ENCODE data around the gene ITPR2. TPM values are rescaled to one million over a fixed set of nuclear protein-coding genes. Genes with fewer than 3 reads are reported as not detected.

ITPR2 gene
- total and polyA plus RNA-seq, 2 donors, result 8.8 to 34.0 TPM

GRCh38 chr12:26499979-26500640 lies 332.9 kb downstream of the ITPR2 start:
- Histone ChIP-seq H3K27me3 (ENCODE audit: control insufficient read depth in 2 of 2, insufficient read depth in 1 of 2, low read length in 1 of 2) (no peaks in the 10 kb centered on the region), H3K27ac (ENCODE audit: low read depth in 1 of 2, low read length in 1 of 2) (no peak overlapping the region), H3K4me3 (ENCODE audit: low read length in 2 of 2) (no peak overlapping the region), H3K4me1 (ENCODE audit: control insufficient read depth in 2 of 2, insufficient read depth in 2 of 2, low read length in 2 of 2) (no peaks in the 10 kb centered on the region), H3K36me3 (ENCODE audit: control insufficient read depth in 2 of 2, insufficient read depth in 2 of 2, low read length in 1 of 2) (peaks cover 4 to 7% of the 10 kb centered on the region in 2 donors), H3K9me3 (ENCODE audit: control insufficient read depth in 2 of 2, insufficient read depth in 1 of 2, low read length in 1 of 2) (no peaks in the 10 kb centered on the region)
- 95% methylated on average over 1 of the region's 1 CpG for WGBS
- no peak for DNase-seq (ENCODE audit: low read depth in 6 of 9, low spot score in 9 of 9)

GRCh38 chr12:26496170-26496569 lies 336.8 kb downstream of the ITPR2 start:
- 96% methylated on average over 1 of the region's 1 CpG for WGBS
- Histone ChIP-seq H3K36me3 (ENCODE audit: control insufficient read depth in 2 of 2, insufficient read depth in 2 of 2, low read length in 1 of 2) (peaks cover 14 to 24% of the 10 kb centered on the region in 2 donors), H3K4me1 (ENCODE audit: control insufficient read depth in 2 of 2, insufficient read depth in 2 of 2, low read length in 2 of 2) (no peaks in the 10 kb centered on the region), H3K27ac (ENCODE audit: low read depth in 1 of 2, low read length in 1 of 2) (no peak overlapping the region), H3K27me3 (ENCODE audit: control insufficient read depth in 2 of 2, insufficient read depth in 1 of 2, low read length in 1 of 2) (no peaks in the 10 kb centered on the region), H3K4me3 (ENCODE audit: low read length in 2 of 2) (no peak overlapping the region), H3K9me3 (ENCODE audit: control insufficient read depth in 2 of 2, insufficient read depth in 1 of 2, low read length in 1 of 2) (no peaks in the 10 kb centered on the region)
- DNase-seq (ENCODE audit: low read depth in 6 of 9, low spot score in 9 of 9), result no peak

- Histone ChIP-seq H3K9me3 (ENCODE audit: control insufficient read depth in 2 of 2, insufficient read depth in 1 of 2, low read length in 1 of 2) (no peaks in the 10 kb centered on the region), H3K36me3 (ENCODE audit: control insufficient read depth in 2 of 2, insufficient read depth in 2 of 2, low read length in 1 of 2) (peaks cover 17 to 40% of the 10 kb centered on the region in 2 donors), H3K27ac (ENCODE audit: low read depth in 1 of 2, low read length in 1 of 2) (no peak overlapping the region), H3K27me3 (ENCODE audit: control insufficient read depth in 2 of 2, insufficient read depth in 1 of 2, low read length in 1 of 2) (no peaks in the 10 kb centered on the region), H3K4me3 (ENCODE audit: low read length in 2 of 2) (no peak overlapping the region), H3K4me1 (ENCODE audit: control insufficient read depth in 2 of 2, insufficient read depth in 2 of 2, low read length in 2 of 2) (no peaks in the 10 kb centered on the region)
- WGBS, result 95% methylated on average over 3 of the region's 3 CpGs
- DNase-seq (ENCODE audit: low read depth in 6 of 9, low spot score in 9 of 9), result no peak
Measured at GRCh38 chr12:26493656-26494055, 339.3 kb downstream of the ITPR2 start.

- no peak overlapping the region for H3K4me3 ChIP-seq (ENCODE audit: low read length in 2 of 2)
- no peaks in the 10 kb centered on the region for H3K4me1 ChIP-seq (ENCODE audit: control insufficient read depth in 2 of 2, insufficient read depth in 2 of 2, low read length in 2 of 2)
- WGBS, result 95% methylated on average over 1 of the region's 1 CpG
- peaks cover 20 to 51% of the 10 kb centered on the region in 2 donors for H3K36me3 ChIP-seq (ENCODE audit: control insufficient read depth in 2 of 2, insufficient read depth in 2 of 2, low read length in 1 of 2)
- H3K9me3 ChIP-seq (ENCODE audit: control insufficient read depth in 2 of 2, insufficient read depth in 1 of 2, low read length in 1 of 2), result no peaks in the 10 kb centered on the region
- DNase-seq (ENCODE audit: low read depth in 6 of 9, low spot score in 9 of 9), result no peak
- no peaks in the 10 kb centered on the region for H3K27me3 ChIP-seq (ENCODE audit: control insufficient read depth in 2 of 2, insufficient read depth in 1 of 2, low read length in 1 of 2)
- no peak overlapping the region for H3K27ac ChIP-seq (ENCODE audit: low read depth in 1 of 2, low read length in 1 of 2)
Measured at GRCh38 chr12:26492406-26492805, 340.6 kb downstream of the ITPR2 start.

GRCh38 chr12:26489908-26490307 lies 343.1 kb downstream of the ITPR2 start:
- H3K27me3 ChIP-seq (ENCODE audit: control insufficient read depth in 2 of 2, insufficient read depth in 1 of 2, low read length in 1 of 2), result no peaks in the 10 kb centered on the region
- no peak overlapping the region for H3K4me3 ChIP-seq (ENCODE audit: low read length in 2 of 2)
- no peak for DNase-seq (ENCODE audit: low read depth in 6 of 9, low spot score in 9 of 9)
- H3K9me3 ChIP-seq (ENCODE audit: control insufficient read depth in 2 of 2, insufficient read depth in 1 of 2, low read length in 1 of 2), result no peaks in the 10 kb centered on the region
- H3K36me3 ChIP-seq (ENCODE audit: control insufficient read depth in 2 of 2, insufficient read depth in 2 of 2, low read length in 1 of 2), result peaks cover 24 to 67% of the 10 kb centered on the region in 2 donors
- no peak overlapping the region for H3K27ac ChIP-seq (ENCODE audit: low read depth in 1 of 2, low read length in 1 of 2)
- 98% methylated on average over 2 of the region's 2 CpGs for WGBS
- H3K4me1 ChIP-seq (ENCODE audit: control insufficient read depth in 2 of 2, insufficient read depth in 2 of 2, low read length in 2 of 2), result no peaks in the 10 kb centered on the region

- WGBS, result 99% methylated on average over 1 of the region's 1 CpG
- peaks cover 21 to 63% of the 10 kb centered on the region in 2 donors for H3K36me3 ChIP-seq (ENCODE audit: control insufficient read depth in 2 of 2, insufficient read depth in 2 of 2, low read length in 1 of 2)
- H3K27me3 ChIP-seq (ENCODE audit: control insufficient read depth in 2 of 2, insufficient read depth in 1 of 2, low read length in 1 of 2), result no peaks in the 10 kb centered on the region
- no peaks in the 10 kb centered on the region for H3K9me3 ChIP-seq (ENCODE audit: control insufficient read depth in 2 of 2, insufficient read depth in 1 of 2, low read length in 1 of 2)
- H3K27ac ChIP-seq (ENCODE audit: low read depth in 1 of 2, low read length in 1 of 2), result no peak overlapping the region
- peak in 2 of 9 donors; percentile 4 to 25 for DNase-seq (ENCODE audit: low read depth in 6 of 9, low spot score in 9 of 9)
- no peaks in the 10 kb centered on the region for H3K4me1 ChIP-seq (ENCODE audit: control insufficient read depth in 2 of 2, insufficient read depth in 2 of 2, low read length in 2 of 2)
- no peak overlapping the region for H3K4me3 ChIP-seq (ENCODE audit: low read length in 2 of 2)
Measured at GRCh38 chr12:26488351-26488750, 344.6 kb downstream of the ITPR2 start.

GRCh38 chr12:26473291-26473690 lies 359.7 kb downstream of the ITPR2 start:
- Histone ChIP-seq H3K36me3 (ENCODE audit: control insufficient read depth in 2 of 2, insufficient read depth in 2 of 2, low read length in 1 of 2) (peaks cover 21 to 42% of the 10 kb centered on the region in 2 donors), H3K4me3 (ENCODE audit: low read length in 2 of 2) (no peak overlapping the region), H3K9me3 (ENCODE audit: control insufficient read depth in 2 of 2, insufficient read depth in 1 of 2, low read length in 1 of 2) (no peaks in the 10 kb centered on the region), H3K27me3 (ENCODE audit: control insufficient read depth in 2 of 2, insufficient read depth in 1 of 2, low read length in 1 of 2) (no peaks in the 10 kb centered on the region), H3K27ac (ENCODE audit: low read depth in 1 of 2, low read length in 1 of 2) (no peak overlapping the region), H3K4me1 (ENCODE audit: control insufficient read depth in 2 of 2, insufficient read depth in 2 of 2, low read length in 2 of 2) (no peaks in the 10 kb centered on the region)
- WGBS, result 32% methylated on average over 1 of the region's 1 CpG
- peak in 1 of 9 donors; percentile 13 for DNase-seq (ENCODE audit: low read depth in 6 of 9, low spot score in 9 of 9)

GRCh38 chr12:26471560-26471959 lies 361.4 kb downstream of the ITPR2 start:
- Histone ChIP-seq H3K36me3 (ENCODE audit: control insufficient read depth in 2 of 2, insufficient read depth in 2 of 2, low read length in 1 of 2) (peaks cover 21 to 42% of the 10 kb centered on the region in 2 donors), H3K27ac (ENCODE audit: low read depth in 1 of 2, low read length in 1 of 2) (no peak overlapping the region), H3K4me1 (ENCODE audit: control insufficient read depth in 2 of 2, insufficient read depth in 2 of 2, low read length in 2 of 2) (no peaks in the 10 kb centered on the region), H3K9me3 (ENCODE audit: control insufficient read depth in 2 of 2, insufficient read depth in 1 of 2, low read length in 1 of 2) (no peaks in the 10 kb centered on the region), H3K27me3 (ENCODE audit: control insufficient read depth in 2 of 2, insufficient read depth in 1 of 2, low read length in 1 of 2) (no peaks in the 10 kb centered on the region), H3K4me3 (ENCODE audit: low read length in 2 of 2) (no peak overlapping the region)
- DNase-seq (ENCODE audit: low read depth in 6 of 9, low spot score in 9 of 9), result peak in 2 of 9 donors; percentile 9 to 22

GRCh38 chr12:26469421-26470180 lies 363.4 kb downstream of the ITPR2 start:
- 98% methylated on average over 6 of the region's 6 CpGs for WGBS

More at GRCh38 chr12:26469421-26470180, 363.4 kb downstream of the ITPR2 start:
- no peaks in the 10 kb centered on the region for H3K4me1 ChIP-seq (ENCODE audit: control insufficient read depth in 2 of 2, insufficient read depth in 2 of 2, low read length in 2 of 2)
- no peaks in the 10 kb centered on the region for H3K9me3 ChIP-seq (ENCODE audit: control insufficient read depth in 2 of 2, insufficient read depth in 1 of 2, low read length in 1 of 2)
- no peak for DNase-seq (ENCODE audit: low read depth in 6 of 9, low spot score in 9 of 9)
- H3K4me3 ChIP-seq (ENCODE audit: low read length in 2 of 2), result no peak overlapping the region
- H3K27me3 ChIP-seq (ENCODE audit: control insufficient read depth in 2 of 2, insufficient read depth in 1 of 2, low read length in 1 of 2), result no peaks in the 10 kb centered on the region
- no peak overlapping the region for H3K27ac ChIP-seq (ENCODE audit: low read depth in 1 of 2, low read length in 1 of 2)
- peaks cover 12 to 38% of the 10 kb centered on the region in 2 donors for H3K36me3 ChIP-seq (ENCODE audit: control insufficient read depth in 2 of 2, insufficient read depth in 2 of 2, low read length in 1 of 2)

All from thymus (tissue), 11 donors.